Type B pancreatic cell (in vitro differentiated cells): Measurements from ENCODE around the gene LRP1B. TPM values are rescaled to one million over a fixed set of nuclear protein-coding genes. Genes with fewer than 3 reads are reported as not detected.

ENCODE experiments used
- DNase-seq: peaks from one replicate; pipeline ENCODE4 v3.0.0; 2021; ENCODE audit warnings: mixed read lengths; ENCODE audit not compliant: unreplicated experiment; ENCODE audit errors: extremely low spot score
- H3K27ac Mint-ChIP-seq: 2 replicates; pipeline ENCODE4 v1.8.0; 2021; ENCODE audit warnings: mild to moderate bottlenecking, mixed read lengths
- H3K27me3 Mint-ChIP-seq: 2 replicates; pipeline ENCODE4 v1.8.0; 2021; ENCODE audit warnings: mixed read lengths
- H3K36me3 Mint-ChIP-seq: 2 replicates; pipeline ENCODE4 v1.8.0; 2021; ENCODE audit warnings: mixed read lengths
- H3K4me1 Mint-ChIP-seq: one replicate; pipeline ENCODE4 v1.8.0; 2021; ENCODE audit warnings: mixed read lengths; ENCODE audit not compliant: unreplicated experiment
- H3K4me3 Mint-ChIP-seq: 2 replicates; pipeline ENCODE4 v1.8.0; 2021; ENCODE audit warnings: mild to moderate bottlenecking, mixed read lengths
- H3K9me3 Mint-ChIP-seq: 2 replicates; pipeline ENCODE4 v1.8.0; 2021; ENCODE audit warnings: mixed read lengths
- total RNA-seq: library from RNA; stranded (reverse); gene quantifications from 2 replicates; pipeline ENCODE4 v1.2.1, GENCODE V29; 2021; ENCODE audit warnings: low replicate concordance
- TF ChIP-seq, protein P1 (sequence below): fragments of 200-600 bp; sonication (generic); conservative IDR thresholded peaks from 2 replicates; pipeline ENCODE4 v1.5.0; 2021; ENCODE audit warnings: antibody characterized with exemption, mild to moderate bottlenecking

Gene LRP1B
- total RNA-seq, 1 donor from 2014 or later: 16.0 TPM

DNA sequence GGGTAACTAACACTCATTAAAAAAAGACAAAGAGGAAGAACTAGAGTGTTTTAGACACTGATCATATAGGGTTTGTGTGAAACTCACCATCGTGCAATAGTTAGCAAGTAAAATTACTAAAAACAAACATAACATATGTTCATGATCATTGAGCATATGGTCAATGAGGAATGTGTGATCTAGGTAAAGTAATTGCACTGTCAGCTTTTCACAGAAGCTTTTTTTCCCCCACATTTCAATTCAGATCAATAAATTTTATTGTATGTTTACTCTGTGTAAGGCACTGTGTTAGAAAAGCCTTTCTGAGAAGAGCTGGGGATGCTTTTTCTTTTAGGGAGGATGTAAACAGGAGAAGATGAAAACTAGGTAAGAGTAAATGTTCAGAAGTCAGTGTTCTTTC, 348.2 kb downstream of the LRP1B start:
- TF ChIP-seq, protein P1, sequence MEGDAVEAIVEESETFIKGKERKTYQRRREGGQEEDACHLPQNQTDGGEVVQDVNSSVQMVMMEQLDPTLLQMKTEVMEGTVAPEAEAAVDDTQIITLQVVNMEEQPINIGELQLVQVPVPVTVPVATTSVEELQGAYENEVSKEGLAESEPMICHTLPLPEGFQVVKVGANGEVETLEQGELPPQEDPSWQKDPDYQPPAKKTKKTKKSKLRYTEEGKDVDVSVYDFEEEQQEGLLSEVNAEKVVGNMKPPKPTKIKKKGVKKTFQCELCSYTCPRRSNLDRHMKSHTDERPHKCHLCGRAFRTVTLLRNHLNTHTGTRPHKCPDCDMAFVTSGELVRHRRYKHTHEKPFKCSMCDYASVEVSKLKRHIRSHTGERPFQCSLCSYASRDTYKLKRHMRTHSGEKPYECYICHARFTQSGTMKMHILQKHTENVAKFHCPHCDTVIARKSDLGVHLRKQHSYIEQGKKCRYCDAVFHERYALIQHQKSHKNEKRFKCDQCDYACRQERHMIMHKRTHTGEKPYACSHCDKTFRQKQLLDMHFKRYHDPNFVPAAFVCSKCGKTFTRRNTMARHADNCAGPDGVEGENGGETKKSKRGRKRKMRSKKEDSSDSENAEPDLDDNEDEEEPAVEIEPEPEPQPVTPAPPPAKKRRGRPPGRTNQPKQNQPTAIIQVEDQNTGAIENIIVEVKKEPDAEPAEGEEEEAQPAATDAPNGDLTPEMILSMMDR: no peak
- no peaks in the 10 kb centered on the region for H3K36me3 Mint-ChIP-seq
- no peaks in the 10 kb centered on the region for H3K27me3 Mint-ChIP-seq
- H3K27ac Mint-ChIP-seq: no peak overlapping the region
- no peaks in the 10 kb centered on the region for H3K9me3 Mint-ChIP-seq
- H3K4me3 Mint-ChIP-seq: no peak overlapping the region
- no peak for DNase-seq
- H3K4me1 Mint-ChIP-seq: peaks cover 7% of the 10 kb centered on the region

DNA sequence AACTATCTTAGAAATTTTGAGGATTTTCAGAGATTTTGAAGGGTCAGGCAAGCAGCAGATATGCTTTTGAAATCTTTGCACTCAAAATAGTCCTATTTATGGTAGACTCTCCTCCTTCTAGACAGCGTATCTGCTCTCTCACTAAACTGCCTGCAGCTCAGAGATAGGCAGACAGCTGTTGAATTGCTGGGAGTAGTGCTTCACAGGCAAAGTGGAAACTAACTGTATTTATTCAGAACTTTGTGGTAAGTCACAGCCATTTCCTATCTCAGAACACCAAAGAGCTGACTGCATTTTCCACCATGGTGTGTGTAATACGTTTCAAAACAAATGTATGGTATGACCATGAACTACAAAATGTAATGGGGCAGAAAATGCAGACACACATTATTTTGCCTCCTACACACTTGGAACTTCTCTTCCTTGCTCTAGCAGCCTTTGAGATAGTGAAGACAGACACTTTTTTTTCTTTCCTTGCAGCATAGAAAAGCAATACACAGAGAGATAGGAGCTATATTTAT, 352.4 kb downstream of the LRP1B start:
- peaks cover 7% of the 10 kb centered on the region for H3K4me1 Mint-ChIP-seq
- H3K36me3 Mint-ChIP-seq: no peaks in the 10 kb centered on the region
- no peaks in the 10 kb centered on the region for H3K9me3 Mint-ChIP-seq
- no peak for DNase-seq
- no peak overlapping the region for H3K27ac Mint-ChIP-seq
- TF ChIP-seq, protein P1: no peak
- no peak overlapping the region for H3K4me3 Mint-ChIP-seq
- H3K27me3 Mint-ChIP-seq: no peaks in the 10 kb centered on the region

DNA sequence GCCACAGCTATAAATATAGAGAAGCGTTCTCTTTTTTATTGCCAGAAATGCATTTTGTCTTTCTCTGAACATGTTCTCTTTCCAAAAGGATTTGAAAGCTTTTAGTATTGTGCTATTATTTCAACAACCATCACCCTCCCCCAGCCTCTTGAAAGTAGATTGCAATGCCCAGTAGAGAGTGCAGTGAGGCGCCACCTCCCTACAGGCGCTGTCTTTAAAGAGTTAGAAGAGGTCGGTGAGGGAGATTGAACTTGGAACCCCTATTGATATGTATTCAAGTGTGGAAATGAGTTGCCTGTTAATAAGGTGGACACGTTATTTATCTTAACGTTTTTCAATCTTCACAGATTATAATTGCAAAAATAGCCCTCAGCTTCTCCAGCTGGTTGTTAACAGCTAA, 360.3 kb downstream of the LRP1B start:
- no peaks in the 10 kb centered on the region for H3K27me3 Mint-ChIP-seq
- no peaks in the 10 kb centered on the region for H3K36me3 Mint-ChIP-seq
- TF ChIP-seq, protein P1: no peak
- no peaks in the 10 kb centered on the region for H3K9me3 Mint-ChIP-seq
- H3K4me3 Mint-ChIP-seq: no peak overlapping the region
- H3K27ac Mint-ChIP-seq: no peak overlapping the region
- DNase-seq: no peak
- H3K4me1 Mint-ChIP-seq: peaks cover 13% of the 10 kb centered on the region

DNA sequence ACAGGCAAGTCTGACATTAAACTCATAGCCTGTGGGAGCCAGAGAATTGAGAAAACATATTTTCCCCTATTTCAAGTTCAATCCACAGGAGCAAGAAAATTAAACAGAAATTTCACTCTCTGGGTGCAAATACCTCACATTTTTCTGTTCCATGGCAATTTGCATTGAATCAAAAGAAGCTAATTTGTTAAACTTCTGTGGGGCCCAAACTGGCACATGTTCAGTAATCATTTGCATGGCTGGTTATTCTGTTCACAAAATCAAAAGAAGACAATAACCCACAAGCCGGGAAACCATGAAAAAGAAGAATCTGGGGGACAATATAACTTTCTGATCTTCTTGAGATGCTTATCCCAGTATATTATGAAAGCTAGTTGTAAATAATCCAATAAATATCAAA, 363.1 kb downstream of the LRP1B start:
- H3K9me3 Mint-ChIP-seq: no peaks in the 10 kb centered on the region
- H3K27me3 Mint-ChIP-seq: no peaks in the 10 kb centered on the region
- no peaks in the 10 kb centered on the region for H3K36me3 Mint-ChIP-seq
- TF ChIP-seq, protein P1: no peak
- DNase-seq: no peak
- no peak overlapping the region for H3K27ac Mint-ChIP-seq
- H3K4me1 Mint-ChIP-seq: peaks cover 13% of the 10 kb centered on the region
- no peak overlapping the region for H3K4me3 Mint-ChIP-seq

DNA sequence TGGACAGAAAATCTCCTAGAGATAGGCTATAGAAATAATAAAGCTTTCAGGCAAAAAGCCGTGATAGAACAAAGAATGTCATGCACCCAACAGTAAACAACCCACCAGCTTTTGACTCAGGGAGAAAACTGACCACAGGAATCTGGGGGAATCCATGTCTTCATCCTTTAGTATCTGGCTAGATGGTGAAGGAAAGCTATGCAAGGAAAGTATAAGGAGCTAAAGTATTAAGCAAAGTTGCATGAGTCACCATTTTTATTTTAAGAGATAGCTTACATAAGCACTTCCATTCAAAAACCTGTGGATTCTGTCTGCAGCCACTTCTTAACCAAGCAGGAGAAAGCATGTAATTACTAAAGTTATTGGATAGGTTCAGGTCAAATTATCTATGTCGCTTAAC, 363.8 kb downstream of the LRP1B start:
- no peak overlapping the region for H3K27ac Mint-ChIP-seq
- no peaks in the 10 kb centered on the region for H3K9me3 Mint-ChIP-seq
- DNase-seq: no peak
- H3K4me3 Mint-ChIP-seq: no peak overlapping the region
- peaks cover 13% of the 10 kb centered on the region for H3K4me1 Mint-ChIP-seq
- H3K27me3 Mint-ChIP-seq: no peaks in the 10 kb centered on the region
- H3K36me3 Mint-ChIP-seq: no peaks in the 10 kb centered on the region
- TF ChIP-seq, protein P1: no peak

DNA sequence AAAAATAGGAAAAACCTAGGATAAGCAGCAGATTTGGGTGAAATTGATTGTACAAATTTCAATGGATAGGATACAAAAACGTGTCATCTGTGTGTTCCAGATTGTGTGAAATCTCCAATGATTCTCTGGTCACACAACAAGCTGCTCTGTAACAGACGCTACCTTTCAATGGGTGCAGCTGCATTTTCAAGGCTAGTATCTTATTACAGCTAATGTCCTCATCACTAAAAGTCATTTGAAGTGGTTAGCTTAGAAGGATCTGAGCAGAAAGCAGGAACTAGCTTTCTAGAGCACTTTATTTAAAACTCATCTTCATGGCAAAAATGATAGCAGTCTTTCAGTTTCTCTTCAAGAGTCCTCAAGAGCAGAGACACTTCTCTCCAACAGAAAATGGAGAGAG, 364.6 kb downstream of the LRP1B start:
- no peak overlapping the region for H3K27ac Mint-ChIP-seq
- no peak overlapping the region for H3K4me3 Mint-ChIP-seq
- peaks cover 13% of the 10 kb centered on the region for H3K4me1 Mint-ChIP-seq
- TF ChIP-seq, protein P1: no peak
- no peaks in the 10 kb centered on the region for H3K27me3 Mint-ChIP-seq
- no peaks in the 10 kb centered on the region for H3K9me3 Mint-ChIP-seq
- DNase-seq: no peak
- no peaks in the 10 kb centered on the region for H3K36me3 Mint-ChIP-seq
